ENCODE results near the gene NAP1L1. TPM values are rescaled to one million over a fixed set of nuclear protein-coding genes. Genes with fewer than 3 reads are reported as not detected.

Gene NAP1L1, protein sequence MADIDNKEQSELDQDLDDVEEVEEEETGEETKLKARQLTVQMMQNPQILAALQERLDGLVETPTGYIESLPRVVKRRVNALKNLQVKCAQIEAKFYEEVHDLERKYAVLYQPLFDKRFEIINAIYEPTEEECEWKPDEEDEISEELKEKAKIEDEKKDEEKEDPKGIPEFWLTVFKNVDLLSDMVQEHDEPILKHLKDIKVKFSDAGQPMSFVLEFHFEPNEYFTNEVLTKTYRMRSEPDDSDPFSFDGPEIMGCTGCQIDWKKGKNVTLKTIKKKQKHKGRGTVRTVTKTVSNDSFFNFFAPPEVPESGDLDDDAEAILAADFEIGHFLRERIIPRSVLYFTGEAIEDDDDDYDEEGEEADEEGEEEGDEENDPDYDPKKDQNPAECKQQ
- total RNA-seq (2022; extraction: Qiagen RNA extraction): 580 to 656 TPM (median 638 TPM) in 5 replicates

DNA sequence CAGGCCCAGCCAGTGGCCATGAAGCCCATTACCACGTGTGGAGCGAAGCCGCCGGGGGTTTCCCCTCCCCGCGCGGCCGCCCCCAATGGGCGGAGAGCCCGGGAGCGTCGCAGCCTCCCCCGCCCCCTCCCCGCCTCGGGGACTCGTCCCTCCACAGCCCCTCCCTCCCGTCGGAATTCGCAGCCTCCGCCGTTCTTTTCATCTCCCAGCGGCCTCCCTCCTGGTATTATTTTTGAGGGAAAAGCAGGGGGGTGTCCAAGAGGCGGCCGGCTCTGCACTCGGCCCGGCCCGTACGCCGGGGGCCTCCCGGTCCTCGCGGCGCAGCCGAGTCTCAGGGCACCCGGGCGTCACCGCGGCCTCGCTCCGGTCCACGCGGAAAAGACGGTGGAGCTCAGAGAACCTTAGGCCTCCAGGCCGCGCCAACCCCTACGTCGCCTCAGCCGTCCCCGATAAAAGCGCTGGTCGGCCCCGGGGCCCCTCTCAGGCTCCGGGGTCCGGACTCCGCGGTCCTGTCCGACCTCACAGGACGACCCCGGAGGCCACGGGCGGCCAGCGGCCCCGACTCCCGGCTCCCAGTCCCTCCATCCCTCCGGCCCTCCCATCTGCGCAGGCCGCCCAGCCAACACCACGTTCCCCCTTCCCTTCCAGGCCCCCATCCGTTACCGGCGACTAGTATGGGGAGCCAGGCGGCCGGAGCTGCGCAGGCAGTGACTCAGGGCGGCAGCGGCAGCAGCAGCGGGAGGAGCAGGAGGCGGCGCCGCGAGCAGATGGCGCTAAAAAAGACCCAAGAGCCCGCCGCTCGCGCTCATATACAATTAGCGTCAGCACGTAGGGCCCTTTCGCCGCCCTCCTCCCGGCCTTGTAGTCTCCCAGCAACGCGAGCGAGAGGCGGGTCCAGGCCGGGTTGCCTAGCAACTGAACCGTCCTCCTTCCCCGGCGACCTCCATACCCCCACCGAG, at the start of gene NAP1L1:
Gene NAP1L1 (minus strand): TSS at position 782 of the 959 bp plus-strand sequence. CDS start 10,466 bp downstream, outside the sequence.

DNA sequence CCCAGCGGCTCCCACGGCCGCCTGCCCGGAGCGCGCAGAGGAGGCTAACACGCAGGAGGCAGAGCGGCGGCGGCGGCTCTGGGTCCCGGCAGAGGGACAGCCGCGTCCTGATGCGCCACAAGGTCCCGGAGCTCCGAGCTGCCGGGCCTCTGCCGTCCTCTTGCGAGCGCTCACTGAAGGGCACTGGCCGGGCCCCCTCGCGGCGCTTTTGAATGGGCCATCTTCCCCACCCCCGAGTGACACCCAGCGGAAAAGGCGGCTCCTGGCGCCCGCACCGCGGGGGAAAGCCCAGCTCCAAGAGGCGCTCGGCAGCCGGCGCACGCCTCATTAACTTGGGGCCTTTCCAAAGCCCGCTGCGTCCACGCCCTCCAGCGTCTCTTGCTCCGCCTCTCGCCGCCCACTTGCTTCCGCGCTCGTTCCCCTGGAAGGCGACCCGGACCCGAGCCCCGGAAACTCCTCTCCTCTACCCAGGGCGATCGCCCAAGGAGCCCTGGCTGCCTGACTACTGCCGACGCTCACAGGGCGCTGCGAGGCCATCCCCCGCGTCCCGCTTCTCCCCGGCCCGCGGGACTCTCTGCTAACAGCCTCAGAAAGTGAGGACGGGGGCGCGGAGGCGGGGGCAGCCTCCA, 53.0 kb downstream of the NAP1L1 start, which contains the start of gene PHLDA1:
Gene PHLDA1 (minus strand): TSS at position 363 of the 629 bp plus-strand sequence.

Other genes with a start within 250 kb of the NAP1L1 start
- 22.7 to 36.7 TPM (median 34.1 TPM) in 5 replicates for gene PHLDA1, start 52.9 kb downstream of the NAP1L1 start, total RNA-seq (2022; extraction: Qiagen RNA extraction)